Gastroesophageal sphincter (tissue), 4 donors: ENCODE results near the gene CCDC181. TPM values are rescaled to one million over a fixed set of nuclear protein-coding genes. Genes with fewer than 3 reads are reported as not detected.

ENCODE experiments used
- ATAC-seq: fragments of 150-250 bp; one replicate; pipeline ENCODE4 v1.9.1; 2016; ENCODE audit warnings: mild to moderate bottlenecking, moderate library complexity
- H3K27ac ChIP-seq, 4 donors: fragments of 200-600 bp; sonication (generic) in 3 of 4; 1 replicate in 3 of 4; 2 replicates in 1 of 4; pipeline ENCODE4 v1.5.1; 2016 to 2019
- H3K27me3 ChIP-seq: fragments of 200-600 bp; sonication (generic); one replicate; pipeline ENCODE4 v1.5.1; 2019
- H3K36me3 ChIP-seq, 2 donors: fragments of 200-600 bp; sonication (generic); one replicate each; pipeline ENCODE4 v1.5.1; 2019; ENCODE audit warnings: control low read depth in 1 of 2
- H3K4me1 ChIP-seq, 3 donors: fragments of 200-600 bp; sonication (generic); 1 replicate in 2 of 3; 2 replicates in 1 of 3; pipeline ENCODE4 v1.5.1; 2016 to 2019; ENCODE audit warnings: control low read depth in 2 of 3
- H3K4me3 ChIP-seq, 2 donors: fragments of 200-600 bp; sonication (generic); one replicate each; pipeline ENCODE4 v1.5.1; 2019; ENCODE audit warnings: mild to moderate bottlenecking in 1 of 2, moderate library complexity in 1 of 2
- H3K9me3 ChIP-seq, 3 donors: fragments of 200-600 bp; sonication (generic); one replicate each; pipeline ENCODE4 v1.5.1; 2017 to 2019; ENCODE audit warnings: control low read depth in 2 of 3
- EP300 ChIP-seq: sonication (generic); formaldehyde crosslinking; IDR thresholded peaks from one replicate; pipeline ENCODE4 v1.6.1; 2017; ENCODE audit warnings: antibody characterized with exemption, mild to moderate bottlenecking
- POLR2A ChIP-seq, 2 donors: fragments of 450-650 bp; IDR thresholded peaks; one replicate each; pipeline ENCODE4 v1.6.1; 2017; ENCODE audit warnings: antibody characterized with exemption in 2 of 2, mild to moderate bottlenecking in 2 of 2, moderate library complexity in 1 of 2
- POLR2AphosphoS5 ChIP-seq: sonication (generic); formaldehyde crosslinking; IDR thresholded peaks from one replicate; pipeline ENCODE4 v1.6.1; 2017; ENCODE audit warnings: antibody characterized with exemption
- WGBS, 2 donors: methylation state at CpG; one replicate each; pipeline ENCODE4 v1.1.5; 2018; ENCODE audit warnings: low coverage in 1 of 2; 5-methylcytosine and 5-hydroxymethylcytosine counted together
- total RNA-seq, 4 donors: library from RNA; depleted of rRNA; stranded (reverse); fragments of >200 nt; gene quantifications; one replicate each; pipeline ENCODE4 v1.1.0, GENCODE V29; 2016
- TF ChIP-seq, protein P1 (sequence below), 4 experiments: fragments of 200-600 bp in 2 of 4; fragments of 450-650 bp in 2 of 4; sonication (generic) in 1 of 4; IDR thresholded peaks; one replicate each; pipeline ENCODE4 v1.5.1; 2017 to 2019; ENCODE audit warnings: antibody characterized with exemption in 4 of 4, mild to moderate bottlenecking in 2 of 4, moderate library complexity in 2 of 4

CCDC181 gene
- total RNA-seq, 4 donors from 2014 or later, result 1.2 to 2.6 (median 1.7) TPM

DNA sequence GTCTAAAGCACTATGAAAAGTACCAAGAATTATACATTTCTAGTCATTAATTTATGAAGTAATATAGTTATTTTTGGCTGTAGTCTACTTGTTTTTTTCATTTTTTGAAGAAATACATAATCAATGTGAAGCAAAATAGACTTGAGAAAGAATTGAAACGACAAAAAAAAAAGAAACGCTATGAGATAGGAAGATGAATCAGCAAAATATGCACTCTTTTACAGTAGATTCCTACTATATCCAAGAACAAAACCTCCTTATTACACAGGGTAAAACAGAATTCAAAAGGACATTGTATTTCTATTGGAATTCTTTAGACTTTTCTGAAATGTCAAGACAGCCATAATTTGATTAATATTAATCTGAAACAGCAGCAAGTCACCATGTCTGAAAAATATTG lies 25.6 kb upstream of the CCDC181 start:
- TF ChIP-seq POLR2AphosphoS5, result no peak
- no peak for TF ChIP-seq POLR2A (IDR thresholded peaks at IDR 0.05)
- TF ChIP-seq, protein P1, sequence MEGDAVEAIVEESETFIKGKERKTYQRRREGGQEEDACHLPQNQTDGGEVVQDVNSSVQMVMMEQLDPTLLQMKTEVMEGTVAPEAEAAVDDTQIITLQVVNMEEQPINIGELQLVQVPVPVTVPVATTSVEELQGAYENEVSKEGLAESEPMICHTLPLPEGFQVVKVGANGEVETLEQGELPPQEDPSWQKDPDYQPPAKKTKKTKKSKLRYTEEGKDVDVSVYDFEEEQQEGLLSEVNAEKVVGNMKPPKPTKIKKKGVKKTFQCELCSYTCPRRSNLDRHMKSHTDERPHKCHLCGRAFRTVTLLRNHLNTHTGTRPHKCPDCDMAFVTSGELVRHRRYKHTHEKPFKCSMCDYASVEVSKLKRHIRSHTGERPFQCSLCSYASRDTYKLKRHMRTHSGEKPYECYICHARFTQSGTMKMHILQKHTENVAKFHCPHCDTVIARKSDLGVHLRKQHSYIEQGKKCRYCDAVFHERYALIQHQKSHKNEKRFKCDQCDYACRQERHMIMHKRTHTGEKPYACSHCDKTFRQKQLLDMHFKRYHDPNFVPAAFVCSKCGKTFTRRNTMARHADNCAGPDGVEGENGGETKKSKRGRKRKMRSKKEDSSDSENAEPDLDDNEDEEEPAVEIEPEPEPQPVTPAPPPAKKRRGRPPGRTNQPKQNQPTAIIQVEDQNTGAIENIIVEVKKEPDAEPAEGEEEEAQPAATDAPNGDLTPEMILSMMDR (IDR thresholded peaks at IDR 0.05), result no peak
- no peak for TF ChIP-seq EP300
- Histone ChIP-seq H3K36me3 (no peaks in the 10 kb centered on the region), H3K4me3 (no peak overlapping the region), H3K4me1 (no peaks in the 10 kb centered on the region), H3K9me3 (peaks cover 0 to 22% (median 3%) of the 10 kb centered on the region in 3 donors), H3K27ac (no peak overlapping the region), H3K27me3 (no peaks in the 10 kb centered on the region)
- ATAC-seq, result no peak
- WGBS, 2 donors, result 64 to 87% methylated on average over 2 of the region's 2 CpGs

DNA sequence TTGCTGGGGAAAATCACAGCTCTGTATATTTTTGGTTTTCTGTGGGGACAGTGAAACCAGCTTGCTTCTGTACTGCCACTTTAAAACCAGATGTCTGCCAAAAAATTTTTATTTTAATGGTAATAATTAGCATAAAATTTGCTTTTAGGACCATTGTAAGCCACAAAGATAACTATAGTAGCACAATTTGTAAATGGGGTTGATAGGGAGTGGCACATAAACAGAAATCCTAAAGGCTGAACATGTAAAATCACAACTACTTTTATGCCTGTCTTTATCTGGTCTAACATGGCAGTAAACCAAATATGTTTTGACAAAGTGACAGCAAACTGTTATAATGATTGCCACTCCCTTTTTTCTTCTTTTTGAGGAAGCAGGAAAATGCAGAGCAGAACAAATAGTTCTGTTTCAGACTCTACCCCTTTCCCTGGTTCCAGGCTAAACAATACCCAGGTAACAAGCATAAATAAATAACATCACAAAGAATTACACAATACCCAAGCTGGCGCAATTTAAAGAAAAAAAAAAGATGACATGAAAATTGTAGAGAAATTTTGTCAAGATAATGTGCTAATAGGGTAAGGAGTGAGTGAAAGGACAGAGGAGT lies 24.0 kb upstream of the CCDC181 start:
- Histone ChIP-seq H3K9me3 (peaks cover 0 to 6% (median 0%) of the 10 kb centered on the region in 3 donors), H3K4me1 (no peaks in the 10 kb centered on the region), H3K27ac (no peak overlapping the region), H3K27me3 (no peaks in the 10 kb centered on the region), H3K4me3 (no peak overlapping the region), H3K36me3 (no peaks in the 10 kb centered on the region)
- TF ChIP-seq, protein P1 (IDR thresholded peaks at IDR 0.05), result no peak
- TF ChIP-seq POLR2A (IDR thresholded peaks at IDR 0.05) (no peak), EP300 (no peak), POLR2AphosphoS5 (no peak)
- WGBS, 2 donors, result 83% methylated on average over 1 of the region's 1 CpG; no CpG with 5 or more reads in 1 of the 2 donors
- no peak for ATAC-seq

DNA sequence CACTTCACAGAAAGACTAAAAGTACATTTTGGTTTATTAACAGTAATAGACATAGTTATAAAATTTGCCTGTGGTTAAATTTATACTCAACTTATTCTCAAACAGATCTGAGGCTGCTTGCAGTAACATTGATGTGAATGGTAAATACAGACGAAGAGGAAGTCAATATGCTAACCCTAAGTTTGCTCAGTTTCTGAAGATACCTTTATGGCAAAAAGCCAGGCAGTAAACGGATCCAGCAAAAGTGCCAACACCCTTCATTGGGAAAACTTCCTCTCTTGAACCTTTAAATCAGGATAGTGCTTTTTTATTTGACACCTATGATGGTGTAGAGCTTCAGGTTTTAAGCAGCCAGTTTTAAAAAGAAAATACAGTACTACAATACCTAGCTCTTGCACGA lies 16.6 kb upstream of the CCDC181 start:
- no peak for ATAC-seq
- no peaks in the 10 kb centered on the region for H3K9me3 ChIP-seq
- no peak overlapping the region for H3K4me3 ChIP-seq
- TF ChIP-seq, protein P1 (IDR thresholded peaks at IDR 0.05), result no peak
- TF ChIP-seq POLR2A (IDR thresholded peaks at IDR 0.05) (no peak), EP300 (no peak), POLR2AphosphoS5 (no peak)
- H3K36me3 ChIP-seq, result no peaks in the 10 kb centered on the region
- no peak overlapping the region for H3K27ac ChIP-seq
- H3K27me3 ChIP-seq, result peaks cover 7% of the 10 kb centered on the region
- no peaks in the 10 kb centered on the region for H3K4me1 ChIP-seq
- 43 to 62% methylated on average over 3 of the region's 3 CpGs for WGBS, 2 donors

DNA sequence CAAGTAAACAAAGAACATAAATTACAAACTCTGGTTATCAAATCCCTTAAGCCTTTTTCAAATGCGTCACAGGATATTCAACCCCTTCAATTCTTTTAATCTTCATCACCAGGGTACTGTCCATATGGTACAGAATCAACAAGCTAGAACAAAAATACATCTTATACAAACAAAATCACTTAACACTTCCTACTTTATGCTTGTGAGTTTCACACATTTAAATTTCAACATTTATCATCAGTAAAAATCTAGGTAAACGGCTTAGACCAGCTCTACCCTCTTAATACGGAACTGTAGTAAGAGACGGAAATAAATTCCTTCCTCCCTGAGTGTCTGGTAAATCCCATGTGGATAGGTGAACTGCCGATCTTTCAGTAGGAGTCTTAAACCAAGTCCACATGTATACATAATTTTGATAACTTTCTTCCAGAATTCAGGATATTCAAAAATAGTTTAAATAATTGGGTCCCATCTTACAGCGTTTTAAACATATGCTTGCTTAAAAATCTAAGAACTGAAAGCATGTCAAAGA lies 1.0 kb downstream of the CCDC181 start:
- peaks cover 0 to 7% (median 0%) of the 10 kb centered on the region in 3 donors for H3K9me3 ChIP-seq
- peaks cover 9% of the 10 kb centered on the region for H3K27me3 ChIP-seq
- peaks cover 0 to 10% (median 0%) of the 10 kb centered on the region in 3 donors for H3K4me1 ChIP-seq
- H3K4me3 ChIP-seq, result peak overlapping the region in 1 of 2 donors; percentile 46
- no peak overlapping the region for H3K27ac ChIP-seq
- H3K36me3 ChIP-seq, result no peaks in the 10 kb centered on the region
- no peak for TF ChIP-seq POLR2A (IDR thresholded peaks at IDR 0.05)
- whole genome bisulfite sequencing, 2 donors, result 29 to 45% methylated on average over 6 of the region's 6 CpGs
- no peak for ATAC-seq

DNA sequence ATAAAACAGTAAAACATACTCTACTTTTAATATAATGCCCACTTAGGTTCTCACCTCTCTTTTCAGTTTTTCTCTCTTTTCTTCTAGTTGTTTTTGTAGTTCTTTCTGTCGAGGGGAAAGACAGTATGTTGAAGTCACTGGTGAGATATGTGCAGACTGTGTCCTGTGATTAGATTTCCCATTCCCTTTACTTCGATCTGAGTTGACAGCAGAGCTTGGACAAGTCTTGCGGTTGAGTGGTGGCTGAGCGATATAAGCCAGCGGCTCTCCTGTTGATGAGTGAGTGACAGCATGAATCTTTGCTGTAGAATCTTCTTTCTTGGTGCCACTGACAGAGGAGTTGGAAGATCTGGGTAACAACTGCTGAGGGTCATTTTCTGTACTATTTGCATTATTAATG lies 6.0 kb downstream of the CCDC181 start:
- H3K4me3 ChIP-seq, result no peak overlapping the region
- 87 to 95% methylated on average over 3 to 5 of the region's 5 CpGs for WGBS, 2 donors
- no peak overlapping the region for H3K27ac ChIP-seq
- no peaks in the 10 kb centered on the region for H3K36me3 ChIP-seq
- ATAC-seq, result no peak
- TF ChIP-seq POLR2A (IDR thresholded peaks at IDR 0.05) (no peak), EP300 (no peak), POLR2AphosphoS5 (no peak)
- TF ChIP-seq, protein P1 (IDR thresholded peaks at IDR 0.05), result no peak
- H3K9me3 ChIP-seq, result no peaks in the 10 kb centered on the region
- no peaks in the 10 kb centered on the region for H3K27me3 ChIP-seq
- H3K4me1 ChIP-seq, result no peaks in the 10 kb centered on the region
